Endothelial cell of hepatic sinusoid (primary cell): ENCODE measurements around the gene CALHM6.

Source experiments
- in situ Hi-C: cut with HindIII; loops from 2 replicates; pipeline ENCODE4 v1.10.0; 2017; ENCODE audit warnings: low sequenced_read_pairs

Gene CALHM6

DNA sequence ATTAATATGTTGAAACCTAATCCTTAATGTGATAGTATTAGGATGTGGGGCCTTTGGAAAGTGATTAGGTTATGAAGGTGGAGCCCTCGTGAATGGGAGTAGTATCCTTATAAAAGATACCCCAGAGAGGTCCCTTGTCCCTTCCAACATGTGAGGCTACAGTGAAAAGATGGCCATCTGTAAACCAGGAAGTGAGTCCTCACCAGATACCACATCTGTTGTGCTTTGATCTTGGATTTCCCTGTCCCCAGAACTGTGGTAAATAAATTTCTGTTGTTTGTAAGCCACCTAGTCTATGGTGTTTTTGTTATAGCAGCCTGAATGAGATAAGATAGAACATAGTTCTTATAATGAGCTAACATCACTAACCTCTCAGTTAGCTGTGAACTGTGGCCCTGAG lies 16.6 kb upstream of the CALHM6 start:
- in situ Hi-C loops: no loop called here

DNA sequence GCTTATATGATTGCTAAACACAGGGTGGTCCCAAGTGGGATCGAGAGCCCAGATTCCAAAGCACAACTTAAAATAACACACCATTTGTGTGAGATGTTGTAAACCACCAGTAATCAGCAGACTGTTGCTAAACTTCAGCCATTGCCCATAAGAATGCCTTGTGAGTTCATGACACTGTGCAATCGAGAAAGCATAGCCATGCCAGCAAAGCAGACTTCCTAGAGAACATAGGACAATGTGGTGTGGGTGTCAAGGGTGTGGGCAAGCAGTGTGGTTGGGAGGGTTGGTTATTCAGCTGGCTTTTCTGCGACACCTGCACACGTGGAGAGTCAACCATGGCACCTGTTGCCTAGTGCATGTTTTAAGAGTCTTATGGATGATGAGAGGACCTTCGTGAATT lies 16.1 kb upstream of the CALHM6 start:
- in situ Hi-C loops: loop anchor here (5.0 kb wide), 1 partner anchor 52 kb away; no protein-coding TSS in a partner anchor

GRCh38 chr6:116446399-116446798 lies 14.8 kb upstream of the CALHM6 start:
- in situ Hi-C loops: loop anchor here (5.0 kb wide), 1 partner anchor 51 kb away; no protein-coding TSS in a partner anchor

GRCh38 chr6:116447052-116447451 lies 14.1 kb upstream of the CALHM6 start:
- in situ Hi-C loops: loop anchor here (5.0 kb wide), 1 partner anchor 50 kb away; no protein-coding TSS in a partner anchor

- in situ Hi-C loops: loop anchor here (5.0 kb wide), 1 partner anchor 50 kb away; no protein-coding TSS in a partner anchor
These were observed 13.6 kb upstream of the CALHM6 start for GRCh38 chr6:116447496-116448011.

DNA sequence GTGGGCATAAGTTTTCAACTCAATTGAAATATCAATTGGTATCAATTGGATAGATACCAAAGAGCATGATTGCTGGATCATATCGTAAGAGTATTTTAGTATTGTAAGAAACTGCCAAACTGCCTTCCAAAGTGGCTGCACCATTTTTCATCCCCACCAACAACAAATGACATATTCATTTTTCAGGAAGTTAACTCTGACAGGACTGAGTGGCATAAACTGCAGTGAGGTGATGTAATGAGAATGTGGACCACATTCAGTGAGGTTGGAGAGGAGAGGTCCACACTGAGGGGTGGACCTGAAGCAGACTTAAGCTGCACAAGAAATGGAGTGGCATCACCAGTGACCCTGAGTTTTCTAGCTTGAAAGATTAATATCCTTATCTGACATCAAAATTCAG lies 11.6 kb upstream of the CALHM6 start:
- in situ Hi-C loops: loop anchor here (5.0 kb wide), 1 partner anchor 48 kb away; no protein-coding TSS in a partner anchor

DNA sequence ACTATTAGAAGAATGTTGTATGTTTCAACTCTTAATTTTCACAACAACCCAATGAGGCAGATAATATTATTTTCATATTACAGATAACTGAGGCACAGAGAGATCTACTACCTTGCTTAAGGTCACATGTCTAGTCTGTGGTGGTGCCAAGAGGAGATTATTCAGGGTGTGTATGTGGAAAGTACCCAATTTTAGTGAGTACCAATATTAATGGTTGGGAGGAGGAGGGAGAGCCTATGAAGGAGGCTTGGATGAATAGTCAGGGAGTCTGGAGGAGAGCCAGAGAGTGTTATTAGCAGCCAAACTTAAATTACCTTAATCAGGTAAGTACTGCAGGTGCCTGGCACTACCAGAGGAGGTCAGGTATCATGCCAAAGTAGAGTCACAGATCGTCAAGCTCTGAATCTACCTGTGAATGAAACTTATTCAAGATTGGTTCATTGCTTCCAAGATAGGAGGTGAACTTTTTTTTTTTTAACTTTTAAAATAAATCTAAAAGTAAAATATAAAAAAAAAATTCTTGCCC lies 10.9 kb upstream of the CALHM6 start:
- in situ Hi-C loops: loop anchor here (5.0 kb wide), 1 partner anchor 87 kb away; no protein-coding TSS in a partner anchor

- in situ Hi-C loops: loop anchor here (5.0 kb wide), 1 partner anchor 86 kb away; no protein-coding TSS in a partner anchor
These were observed 10.1 kb upstream of the CALHM6 start for GRCh38 chr6:116450769-116451740.

DNA sequence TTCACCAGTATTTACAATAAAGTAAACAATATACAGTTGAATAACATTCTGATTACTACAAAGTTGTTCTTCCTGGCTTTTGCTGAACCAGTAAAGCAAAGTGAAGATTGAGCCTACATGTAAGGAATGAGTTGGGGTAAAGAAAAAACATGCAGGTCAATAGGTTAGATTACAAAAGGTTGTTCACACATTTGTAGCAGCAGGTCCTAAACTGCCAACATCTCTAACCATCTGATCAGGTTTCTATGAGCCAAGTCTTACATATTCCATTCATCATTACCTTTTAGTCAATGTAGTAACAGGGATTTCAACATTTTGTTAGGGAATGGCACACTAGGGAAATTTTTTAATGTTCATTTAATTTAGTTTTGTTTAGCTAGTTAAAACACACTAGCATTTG lies 9.3 kb upstream of the CALHM6 start:
- in situ Hi-C loops: loop anchor here (5.0 kb wide), 1 partner anchor 85 kb away; no protein-coding TSS in a partner anchor

GRCh38 chr6:116452531-116452930 lies 8.6 kb upstream of the CALHM6 start:
- in situ Hi-C loops: loop anchor here (5.0 kb wide), 1 partner anchor 85 kb away; no protein-coding TSS in a partner anchor

DNA sequence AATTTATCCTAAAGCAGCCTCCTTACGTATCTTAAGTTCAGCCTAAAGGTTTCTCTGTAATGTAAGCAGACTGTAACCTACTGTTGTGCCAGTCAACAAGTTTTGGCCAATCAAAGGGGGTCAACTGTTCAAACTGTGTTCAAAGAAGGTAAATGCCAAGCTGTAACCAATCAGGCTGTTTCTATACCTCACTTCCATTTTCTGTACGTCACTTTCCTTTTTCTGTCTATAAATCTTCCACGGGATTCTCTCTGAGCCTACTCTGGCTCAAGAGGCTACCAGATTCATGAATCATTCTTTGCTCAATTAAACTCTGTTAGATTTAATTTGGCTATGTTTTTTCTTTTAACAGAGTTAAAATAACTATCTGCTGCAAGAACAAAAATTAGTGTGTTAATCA lies 5.1 kb upstream of the CALHM6 start:
- in situ Hi-C loops: no loop called here

GRCh38 chr6:116456927-116457326 lies 4.2 kb upstream of the CALHM6 start:
- in situ Hi-C loops: no loop called here

DNA sequence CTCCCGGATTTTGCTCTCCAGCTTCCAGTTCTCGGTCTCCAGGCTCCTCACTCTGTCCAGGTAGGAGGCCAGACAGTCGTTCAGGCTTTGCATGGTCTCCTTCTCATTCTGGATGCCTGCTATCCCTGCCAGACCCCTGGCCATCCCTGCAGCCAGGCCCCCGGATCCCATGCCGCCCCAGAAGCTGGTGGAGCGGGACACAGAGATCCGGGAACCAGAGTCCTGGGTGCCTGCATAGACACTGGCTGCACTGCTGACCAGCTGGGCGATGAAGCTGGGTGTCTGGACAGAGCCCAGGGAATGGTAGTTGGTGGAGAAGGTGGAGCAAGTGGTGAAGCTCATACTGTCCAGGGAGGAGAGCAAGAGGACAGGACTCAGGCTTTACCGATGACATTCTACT lies 2.9 kb upstream of the CALHM6 start:
- in situ Hi-C loops: no loop called here

- in situ Hi-C loops: no loop called here
These were observed 1.2 kb upstream of the CALHM6 start for GRCh38 chr6:116459927-116460326.

DNA sequence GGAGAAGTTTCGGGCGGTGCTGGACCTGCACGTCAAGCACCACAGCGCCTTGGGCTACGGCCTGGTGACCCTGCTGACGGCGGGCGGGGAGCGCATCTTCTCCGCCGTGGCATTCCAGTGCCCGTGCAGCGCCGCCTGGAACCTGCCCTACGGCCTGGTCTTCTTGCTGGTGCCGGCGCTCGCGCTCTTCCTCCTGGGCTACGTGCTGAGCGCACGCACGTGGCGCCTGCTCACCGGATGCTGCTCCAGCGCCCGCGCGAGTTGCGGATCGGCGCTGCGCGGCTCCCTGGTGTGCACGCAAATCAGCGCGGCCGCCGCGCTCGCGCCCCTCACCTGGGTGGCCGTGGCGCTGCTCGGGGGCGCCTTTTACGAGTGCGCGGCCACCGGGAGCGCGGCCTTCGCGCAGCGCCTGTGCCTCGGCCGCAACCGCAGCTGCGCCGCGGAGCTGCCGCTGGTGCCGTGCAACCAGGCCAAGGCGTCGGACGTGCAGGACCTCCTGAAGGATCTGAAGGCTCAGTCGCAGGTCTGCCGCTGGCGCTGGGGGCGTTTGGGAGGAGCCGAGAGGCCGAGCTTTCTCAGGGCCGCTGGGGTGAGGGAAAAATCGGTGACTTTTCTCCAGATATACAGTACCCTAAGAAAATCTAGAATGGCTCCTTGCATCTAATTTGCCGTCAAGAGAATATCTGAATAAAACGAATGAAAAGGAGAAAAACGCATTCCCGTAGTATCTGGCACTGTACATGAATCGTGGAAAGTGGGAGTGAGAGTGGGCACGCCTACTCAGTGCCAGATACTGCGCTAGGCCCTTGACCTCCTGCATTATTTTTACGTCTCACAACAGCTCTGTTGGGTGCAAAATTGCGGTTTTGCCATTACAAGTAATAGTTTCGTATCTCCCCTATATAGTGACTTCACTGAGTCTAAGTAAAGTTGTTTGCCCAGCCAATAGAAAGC lies 1.0 kb downstream of the CALHM6 start:
- in situ Hi-C loops: no loop called here

- in situ Hi-C loops: no loop called here
These were observed 2.1 kb downstream of the CALHM6 start for GRCh38 chr6:116463301-116463700.

DNA sequence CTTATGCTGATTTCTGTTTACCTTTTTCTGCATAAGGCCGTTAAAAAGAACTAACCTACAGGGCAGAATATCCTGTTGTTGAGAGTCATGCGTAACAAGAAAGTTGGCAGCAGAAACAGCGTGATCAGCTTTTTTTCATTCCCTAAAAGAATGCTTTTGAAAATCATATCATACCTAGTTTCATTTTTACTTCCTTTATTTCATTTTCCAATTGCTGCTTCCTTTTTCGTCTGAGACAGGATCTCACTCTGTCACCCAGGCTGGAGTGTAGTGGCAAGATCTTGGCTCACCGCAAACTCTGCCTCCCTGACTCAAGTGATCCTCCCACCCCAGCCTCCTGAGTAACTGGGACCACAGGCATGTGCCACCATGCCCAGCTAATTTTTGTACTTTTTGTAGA lies 4.1 kb downstream of the CALHM6 start:
- in situ Hi-C loops: no loop called here

- in situ Hi-C loops: no loop called here
These were observed 5.9 kb downstream of the CALHM6 start for GRCh38 chr6:116467096-116467495.

DNA sequence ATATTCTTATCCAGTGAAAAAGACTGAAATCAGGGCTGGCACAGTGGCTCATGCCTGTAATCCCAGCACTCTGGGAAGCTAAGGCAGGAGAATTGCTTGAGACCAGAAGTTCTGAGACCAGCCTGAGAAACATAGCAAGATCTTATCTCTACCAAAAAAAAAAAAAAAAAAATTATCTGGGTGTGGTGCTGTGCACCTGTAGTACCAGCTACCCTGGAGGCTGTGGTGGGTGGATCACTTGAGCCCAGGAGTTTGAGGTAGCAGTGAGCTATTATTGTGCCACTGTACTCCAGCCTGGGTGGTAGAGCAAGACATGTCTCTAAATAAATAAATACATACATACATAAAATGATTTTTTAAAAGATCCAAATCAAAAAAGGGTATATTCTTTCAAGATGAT lies 6.3 kb downstream of the CALHM6 start:
- in situ Hi-C loops: no loop called here

DNA sequence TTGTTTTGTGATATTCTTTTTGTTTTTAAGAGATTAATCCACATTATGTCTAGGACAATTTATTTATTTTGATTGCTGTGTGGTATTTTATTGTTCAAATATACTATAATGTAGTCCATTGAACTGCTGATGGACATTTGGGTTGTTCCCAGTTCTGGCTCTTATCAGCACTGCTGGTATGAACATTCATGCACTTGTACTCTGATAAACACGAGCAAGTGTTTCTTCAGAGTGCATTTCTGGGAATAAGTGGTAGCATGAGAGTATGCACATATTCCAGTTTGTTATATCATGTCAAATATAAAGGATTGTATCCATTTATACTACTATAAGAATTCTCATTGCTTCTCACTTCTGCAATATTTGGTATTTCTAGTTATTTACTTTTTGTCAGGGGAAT lies 7.1 kb downstream of the CALHM6 start:
- in situ Hi-C loops: no loop called here
